Immature natural killer cell (primary cell): Measurements from ENCODE around the gene MZT2B. TPM values are rescaled to one million over a fixed set of nuclear protein-coding genes. Genes with fewer than 3 reads are reported as not detected.
"Not testable (repeated sequence)": the region's sequence is repeated elsewhere in the genome, so short reads cannot be mapped to it uniquely, and the experiment has no call there.

Experiments used
- DNase-seq, 3 donors: peaks; one replicate each; pipeline ENCODE4 v3.0.0; 2022; ENCODE audit warnings: mixed read lengths in 1 of 3
- H3K27ac Mint-ChIP-seq, 6 donors: one replicate each; pipeline ENCODE4 v1.8.0; 2020; ENCODE audit warnings: mixed read lengths in 6 of 6, mild to moderate bottlenecking in 5 of 6, inconsistent platforms in 4 of 6, moderate library complexity in 3 of 6
- H3K27me3 Mint-ChIP-seq, 3 donors: one replicate each; pipeline ENCODE4 v1.8.0; 2020 to 2021; ENCODE audit warnings: low read depth in 3 of 3, mild to moderate bottlenecking in 3 of 3, mixed read lengths in 3 of 3, moderate library complexity in 3 of 3, inconsistent platforms in 1 of 3
- H3K36me3 Mint-ChIP-seq, 3 donors: one replicate each; pipeline ENCODE4 v1.8.0; 2020; ENCODE audit warnings: mixed read lengths in 3 of 3, inconsistent platforms in 2 of 3, mild to moderate bottlenecking in 2 of 3
- H3K4me1 Mint-ChIP-seq, 2 donors: one replicate each; pipeline ENCODE4 v1.8.0; 2020; ENCODE audit warnings: inconsistent platforms in 2 of 2, mild to moderate bottlenecking in 2 of 2, mixed read lengths in 2 of 2, moderate library complexity in 1 of 2
- H3K4me3 Mint-ChIP-seq, 5 donors: one replicate each; pipeline ENCODE4 v1.8.0; 2020; ENCODE audit warnings: mild to moderate bottlenecking in 5 of 5, mixed read lengths in 5 of 5, inconsistent platforms in 3 of 5, moderate library complexity in 3 of 5
- H3K9me3 Mint-ChIP-seq, 6 donors: one replicate each; pipeline ENCODE4 v1.8.0; 2020; ENCODE audit warnings: mild to moderate bottlenecking in 6 of 6, mixed read lengths in 6 of 6, inconsistent platforms in 4 of 6, moderate library complexity in 3 of 6
- polyA plus RNA-seq, 3 donors: library from polyadenylated mRNA; unstranded; fragments of 300-500 nt; fragmentation: Illumina TruSeq; gene quantifications; one replicate each; pipeline ENCODE4 v1.2.3, GENCODE V29; 2021

The MZT2B gene
- polyA plus RNA-seq, 3 donors from 2014 or later: 183 to 199 (median 189) TPM

- Mint-ChIP-seq H3K4me1 (peaks cover 6 to 16% of the 10 kb centered on the region in 2 donors), H3K27ac (peak within 1 kb of the TSS in 3 of 6 donors; percentile 26 to 75 (median 50)), H3K4me3 (peak within 1 kb of the TSS; percentile 72 to 80 (median 78)), H3K27me3 (peaks cover 3 to 11% (median 7%) of the 10 kb centered on the region in 3 donors)
- H3K9me3 Mint-ChIP-seq, H3K36me3 Mint-ChIP-seq: not testable (repeated sequence)
- peak; percentile 54 to 61 (median 60) for DNase-seq
These were observed 37.1 kb upstream of the MZT2B start, which contains the start of gene CCDC74B for GRCh38 chr2:130145006-130145414. Gene CCDC74B (minus strand): TSS chr2:130145112. CDS start chr2:130144996, 116 bp downstream.

DNA sequence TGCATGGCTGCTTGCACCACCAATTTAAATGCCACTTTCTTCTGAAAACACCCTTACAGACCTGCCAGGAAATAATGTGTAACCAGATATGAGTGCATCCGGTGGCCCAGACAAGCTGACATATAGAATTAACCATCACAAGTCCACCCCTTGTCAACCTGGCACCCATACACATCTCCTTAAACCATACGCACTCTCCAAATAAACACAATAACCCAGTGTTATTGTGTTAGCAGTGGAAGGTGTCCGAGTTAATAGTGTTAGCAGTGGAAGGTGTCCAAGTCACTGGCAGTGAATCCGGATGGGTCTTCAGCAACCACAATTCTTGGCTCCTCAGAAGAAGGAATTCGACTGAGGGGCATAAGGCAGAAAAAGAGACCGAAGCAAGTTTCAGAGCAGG is 33.5 kb upstream of the MZT2B start:
- H3K9me3 Mint-ChIP-seq, H3K4me3 Mint-ChIP-seq, H3K27me3 Mint-ChIP-seq, H3K36me3 Mint-ChIP-seq, DNase-seq, H3K4me1 Mint-ChIP-seq: not testable (repeated sequence)
- H3K27ac Mint-ChIP-seq: peak overlapping the region in 1 of 6 donors; percentile 57

DNA sequence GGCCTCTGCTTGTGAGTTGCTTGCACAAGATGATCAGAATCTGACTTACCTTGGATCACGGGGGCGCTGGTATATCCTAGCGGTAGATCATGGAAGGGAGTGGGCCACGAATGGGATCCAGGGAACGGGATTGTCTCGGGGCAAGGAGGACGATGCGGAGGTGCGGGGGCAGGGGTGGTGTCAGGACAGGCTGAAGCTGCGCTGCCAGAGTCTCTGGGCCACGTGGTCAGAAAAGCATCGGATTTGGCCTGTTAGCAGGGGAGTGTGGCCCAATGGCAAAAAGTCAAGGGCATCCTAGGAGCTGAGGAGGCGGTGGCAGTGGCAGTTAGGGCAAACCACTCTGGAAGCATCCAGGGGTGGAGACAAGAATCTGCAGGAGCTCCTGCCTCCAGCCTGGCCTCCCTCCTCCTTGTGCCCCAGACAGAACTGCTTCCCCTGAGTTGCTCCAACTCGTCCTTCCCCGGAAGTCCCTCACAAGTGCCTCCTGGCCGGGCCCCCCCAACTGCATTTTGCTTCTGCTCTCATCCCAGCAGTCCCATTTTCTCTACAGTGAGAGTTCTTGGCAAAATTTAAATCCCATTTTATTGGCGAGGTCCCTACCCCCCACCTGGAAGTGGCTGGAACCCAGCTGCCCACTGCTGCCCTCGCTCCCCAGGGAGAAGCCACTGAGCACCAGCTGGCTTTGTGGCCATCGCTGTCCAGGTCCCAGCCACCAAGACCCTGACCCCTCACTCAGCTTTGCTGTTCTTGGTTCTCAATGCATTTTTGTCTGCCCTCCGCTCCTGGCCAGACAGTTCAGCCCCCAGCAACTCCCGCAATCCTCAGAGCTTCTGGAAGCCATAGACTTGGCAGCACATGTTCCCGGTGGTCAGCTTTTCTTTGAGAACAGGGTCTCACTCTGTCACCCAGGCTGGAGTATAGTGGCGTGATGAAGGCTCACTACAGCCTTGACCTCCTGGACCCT is 31.6 kb upstream of the MZT2B start:
- peaks cover 0 to 4% (median 0%) of the 10 kb centered on the region in 3 donors for H3K36me3 Mint-ChIP-seq
- no peaks in the 10 kb centered on the region for H3K4me1 Mint-ChIP-seq
- H3K4me3 Mint-ChIP-seq: no peak overlapping the region
- no peak for DNase-seq
- peaks cover 3 to 7% (median 4%) of the 10 kb centered on the region in 3 donors for H3K27me3 Mint-ChIP-seq
- H3K27ac Mint-ChIP-seq: peak overlapping the region in 1 of 6 donors; percentile 5
- no peaks in the 10 kb centered on the region for H3K9me3 Mint-ChIP-seq

DNA sequence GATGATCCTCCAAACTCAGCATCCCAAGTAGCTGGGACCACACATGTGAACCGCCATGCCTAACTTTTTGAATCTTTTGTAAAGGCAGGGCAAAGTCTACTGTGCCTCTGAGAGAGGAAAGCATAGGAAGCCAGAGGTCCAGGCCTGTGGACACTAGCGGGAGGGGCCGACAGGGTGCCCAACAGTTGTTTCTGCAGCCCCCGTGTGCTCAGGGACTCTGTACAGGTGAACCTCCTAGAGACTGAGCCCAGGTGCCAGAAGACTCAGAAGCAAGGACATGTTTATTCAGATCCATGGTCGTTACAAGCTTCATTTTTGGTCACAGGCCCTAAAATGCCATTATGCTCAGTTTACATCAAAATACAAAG is 30.9 kb upstream of the MZT2B start:
- H3K36me3 Mint-ChIP-seq, DNase-seq, H3K9me3 Mint-ChIP-seq, H3K27me3 Mint-ChIP-seq, H3K4me1 Mint-ChIP-seq, H3K27ac Mint-ChIP-seq, H3K4me3 Mint-ChIP-seq: not testable (repeated sequence)

DNA sequence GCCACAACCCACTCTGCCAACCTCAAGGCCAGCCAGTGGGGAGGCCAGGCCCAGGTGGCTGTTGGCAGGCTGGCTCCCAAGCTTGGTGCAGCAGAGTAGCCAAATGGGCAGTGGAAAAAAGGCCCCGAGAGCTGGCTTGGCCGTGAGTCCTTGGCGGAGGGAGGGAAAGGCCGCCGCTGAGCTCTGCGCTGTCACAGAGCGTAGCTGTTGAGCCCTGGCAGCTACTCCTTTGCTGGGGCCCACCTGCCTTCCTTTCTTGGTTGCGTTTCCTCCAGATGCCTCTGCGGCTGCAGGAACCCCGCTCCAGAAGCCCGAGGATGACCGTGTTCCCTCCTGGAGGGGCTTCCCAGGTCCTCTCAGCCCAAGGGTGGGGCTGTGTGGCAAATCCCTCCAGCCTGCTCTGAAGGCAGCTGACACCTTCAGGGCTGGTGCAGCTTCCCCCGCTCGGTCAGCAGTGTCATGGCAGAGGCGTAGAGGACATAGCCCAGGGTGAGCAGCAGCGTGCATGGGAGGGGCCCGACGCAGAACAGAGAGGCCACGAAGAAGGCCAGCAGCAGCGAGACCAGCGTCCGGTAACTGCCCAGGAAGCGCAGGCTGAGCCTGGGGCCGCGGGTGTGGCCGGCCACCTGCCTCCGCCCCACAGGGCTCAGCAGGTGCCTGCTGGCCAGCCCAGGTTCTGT is 29.8 kb upstream of the MZT2B start:
- not testable (repeated sequence) for H3K4me3 Mint-ChIP-seq, H3K4me1 Mint-ChIP-seq, H3K9me3 Mint-ChIP-seq, H3K27ac Mint-ChIP-seq, H3K36me3 Mint-ChIP-seq, H3K27me3 Mint-ChIP-seq, DNase-seq

GRCh38 chr2:130152816-130153595 is 29.1 kb upstream of the MZT2B start:
- Mint-ChIP-seq H3K4me1 (peaks cover 7 to 8% of the 10 kb centered on the region in 2 donors), H3K4me3 (no peak overlapping the region), H3K27ac (no peak overlapping the region), H3K27me3 (peaks cover under 1 to 5% (median 1%) of the 10 kb centered on the region in 3 donors), H3K9me3 (no peaks in the 10 kb centered on the region), H3K36me3 (peaks cover 0 to 4% (median 0%) of the 10 kb centered on the region in 3 donors)
- no peak for DNase-seq

- not testable (repeated sequence) for H3K4me3 Mint-ChIP-seq, H3K36me3 Mint-ChIP-seq, H3K9me3 Mint-ChIP-seq, H3K27me3 Mint-ChIP-seq, DNase-seq, H3K27ac Mint-ChIP-seq
- H3K4me1 Mint-ChIP-seq: peaks cover 16 to 17% of the 10 kb centered on the region in 2 donors
These were observed 28.2 kb upstream of the MZT2B start for GRCh38 chr2:130153721-130154422.

- H3K36me3 Mint-ChIP-seq, DNase-seq, H3K27me3 Mint-ChIP-seq, H3K9me3 Mint-ChIP-seq, H3K4me3 Mint-ChIP-seq, H3K27ac Mint-ChIP-seq: not testable (repeated sequence)
- peaks cover 17 to 18% of the 10 kb centered on the region in 2 donors for H3K4me1 Mint-ChIP-seq
These were observed 27.7 kb upstream of the MZT2B start for GRCh38 chr2:130154423-130154770.

- H3K4me1 Mint-ChIP-seq: peaks cover 18% of the 10 kb centered on the region in 2 donors
- H3K36me3 Mint-ChIP-seq: peaks cover 0 to 4% (median 0%) of the 10 kb centered on the region in 3 donors
- peaks cover 1 to 5% (median 2%) of the 10 kb centered on the region in 3 donors for H3K27me3 Mint-ChIP-seq
- no peaks in the 10 kb centered on the region for H3K9me3 Mint-ChIP-seq
- DNase-seq: no peak
- H3K27ac Mint-ChIP-seq: peak overlapping the region in 1 of 6 donors; percentile 7
- no peak overlapping the region for H3K4me3 Mint-ChIP-seq
These were observed 27.0 kb upstream of the MZT2B start for GRCh38 chr2:130154773-130155765.

DNA sequence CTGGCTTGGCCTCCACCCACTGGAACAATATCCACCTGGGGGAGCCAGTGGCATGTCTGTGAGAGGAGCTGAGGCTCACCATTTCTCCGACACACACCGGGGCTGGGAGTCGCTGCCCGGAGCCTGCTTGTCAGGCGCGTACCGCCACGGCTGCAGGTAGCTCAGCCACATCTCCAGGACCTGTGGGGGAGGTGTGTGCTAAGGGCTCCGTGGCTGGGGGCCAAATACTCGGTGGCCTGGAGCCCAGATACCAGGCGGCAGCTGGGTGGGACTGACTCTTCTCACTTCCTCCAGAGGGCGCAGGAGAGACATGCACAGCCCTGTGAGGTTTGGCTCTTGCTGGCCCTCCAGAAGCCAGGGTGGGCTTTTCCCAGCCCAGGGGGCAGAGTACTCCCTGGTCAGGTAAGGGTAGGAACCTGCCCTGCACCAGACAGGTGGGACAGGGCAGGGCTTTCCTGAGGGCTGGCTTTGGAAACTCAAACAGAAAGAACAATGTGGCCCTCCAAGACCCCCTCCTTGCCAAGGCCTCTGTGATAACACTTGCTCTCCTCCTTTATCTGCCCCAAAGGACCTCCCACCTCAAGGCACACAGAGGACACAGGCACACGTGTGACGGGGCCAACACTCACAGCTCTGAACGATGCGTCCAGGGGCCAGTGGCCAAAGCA is 26.0 kb upstream of the MZT2B start:
- H3K27ac Mint-ChIP-seq: peak overlapping the region in 2 of 6 donors; percentile 7 to 20
- not testable (repeated sequence) for H3K36me3 Mint-ChIP-seq, H3K4me3 Mint-ChIP-seq, H3K9me3 Mint-ChIP-seq, H3K27me3 Mint-ChIP-seq, DNase-seq
- H3K4me1 Mint-ChIP-seq: peaks cover 22% of the 10 kb centered on the region in 2 donors

GRCh38 chr2:130156624-130157004 is 25.4 kb upstream of the MZT2B start:
- peaks cover 2 to 5% (median 4%) of the 10 kb centered on the region in 3 donors for H3K27me3 Mint-ChIP-seq
- peaks cover 0 to 4% (median 0%) of the 10 kb centered on the region in 3 donors for H3K36me3 Mint-ChIP-seq
- peak overlapping the region in 2 of 6 donors; percentile 7 to 20 for H3K27ac Mint-ChIP-seq
- no peaks in the 10 kb centered on the region for H3K9me3 Mint-ChIP-seq
- DNase-seq: no peak
- peaks cover 22% of the 10 kb centered on the region in 2 donors for H3K4me1 Mint-ChIP-seq
- H3K4me3 Mint-ChIP-seq: no peak overlapping the region

DNA sequence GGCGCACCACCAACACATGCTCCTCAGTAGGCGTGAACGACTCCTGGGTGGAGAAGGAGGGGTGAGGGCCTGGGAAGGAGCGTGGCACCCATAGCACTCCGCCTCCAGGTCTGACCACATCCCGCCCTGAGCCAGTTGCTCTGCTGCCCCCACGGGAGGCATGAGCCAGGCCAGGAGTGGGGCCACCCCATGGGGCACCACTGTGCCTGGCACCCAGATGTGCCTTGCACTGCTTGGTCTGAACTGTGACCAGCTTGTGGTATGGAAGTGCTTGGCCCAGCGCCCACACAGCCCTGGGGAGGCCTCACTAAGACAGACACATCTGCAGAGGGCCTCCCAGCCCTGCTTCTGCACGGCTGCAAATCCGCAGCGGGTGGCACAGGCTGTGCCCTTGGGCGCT is 24.7 kb upstream of the MZT2B start:
- H3K27ac Mint-ChIP-seq: peak overlapping the region in 4 of 6 donors; percentile 65 to 88 (median 77)
- not testable (repeated sequence) for H3K4me3 Mint-ChIP-seq, H3K9me3 Mint-ChIP-seq, H3K27me3 Mint-ChIP-seq, H3K36me3 Mint-ChIP-seq
- peaks cover 22% of the 10 kb centered on the region in 2 donors for H3K4me1 Mint-ChIP-seq
- DNase-seq: peak in 2 of 3 donors; percentile 10 to 17
